ENCODE results near the gene OR4C12.
"Not testable (repeated sequence)": the region's sequence is repeated elsewhere in the genome, so short reads cannot be mapped to it uniquely, and the experiment has no call there.

The OR4C12 gene

DNA sequence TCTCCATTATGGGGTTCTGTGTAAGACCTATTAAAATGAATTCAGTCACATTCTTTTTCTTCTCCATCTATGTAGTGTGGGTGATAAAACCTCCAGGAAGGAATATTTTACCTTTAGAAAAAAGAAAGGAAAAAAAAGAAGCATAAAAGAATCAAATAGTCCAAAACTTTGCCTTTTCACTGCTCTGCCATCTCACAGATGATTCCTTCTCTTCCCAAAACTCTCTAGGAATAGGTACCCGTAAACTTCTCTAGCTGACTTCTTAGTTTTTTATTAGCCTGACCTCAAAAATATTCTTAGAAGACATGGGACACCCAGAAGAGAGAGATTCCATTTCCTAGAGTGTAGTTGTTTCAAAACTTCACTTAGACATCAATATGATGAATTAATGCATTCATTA is at the start of gene OR4C12:
OR4C12 (minus strand) TSS at position 101 of the 400 bp plus-strand sequence; CDS start at position 67, 34 bp downstream.
- not testable (repeated sequence) for DNase-seq (ENCODE audit: low read depth)

- no peak for DNase-seq (ENCODE audit: low read depth)
These were observed 47.9 kb upstream of the OR4C12 start for GRCh38 chr11:50030193-50030592.

DNA sequence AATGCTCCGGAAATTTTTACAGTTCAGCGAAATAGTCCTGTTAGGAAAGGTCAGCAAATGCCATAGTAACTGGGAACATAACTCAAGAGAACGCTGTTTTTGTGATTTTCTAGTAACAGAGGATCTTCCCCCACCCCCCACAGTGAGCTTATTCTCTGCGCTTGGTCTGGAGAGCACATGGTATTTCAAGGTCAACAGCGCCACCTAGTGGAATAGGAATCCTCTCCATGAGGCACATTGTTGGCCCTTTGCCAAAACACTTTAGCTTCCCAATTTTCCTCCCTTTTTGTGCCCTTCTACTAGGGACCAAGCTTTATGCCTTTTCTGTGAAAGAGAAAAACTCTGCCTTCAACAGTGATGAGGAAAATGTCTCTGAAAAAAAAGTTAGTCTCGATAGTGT is 13.2 kb upstream of the OR4C12 start:
- no peak for DNase-seq (ENCODE audit: low read depth)

- not testable (repeated sequence) for DNase-seq (ENCODE audit: low read depth)
These were observed 8.9 kb downstream of the OR4C12 start for GRCh38 chr11:49973439-49973838.

DNA sequence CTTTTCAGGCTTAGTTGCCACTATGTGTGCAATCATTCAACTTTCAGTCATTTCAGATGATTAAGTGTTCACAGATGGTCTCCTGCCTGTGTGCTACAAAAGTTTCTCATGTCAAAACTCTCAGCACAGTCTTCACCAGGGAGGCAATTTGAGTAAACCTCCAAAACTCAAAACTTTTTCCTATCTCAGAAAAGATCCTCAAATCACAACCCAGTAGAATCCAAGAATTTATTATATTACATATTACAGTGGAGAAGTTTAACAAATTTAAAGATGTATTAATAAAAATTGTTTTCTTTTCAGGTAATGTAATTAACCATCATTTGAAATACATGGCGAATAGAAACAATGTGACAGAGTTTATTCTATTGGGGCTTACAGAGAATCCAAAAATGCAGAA is 30.2 kb downstream of the OR4C12 start, which contains the start of gene OR4C13:
OR4C13 (plus strand) TSS at position 301 of the 400 bp plus-strand sequence; CDS start at position 333, 32 bp downstream.
- DNase-seq (ENCODE audit: low read depth) = no peak

- not testable (repeated sequence) for DNase-seq (ENCODE audit: low read depth)
These were observed 33.6 kb downstream of the OR4C12 start for GRCh38 chr11:49948701-49949100.
